NOMO-1 treated with dmso at 0.1 percent for 144 hours (cell line): Measurements from ENCODE around the gene HDAC6.

Source experiments
- DNase-seq: peaks from one replicate; lab custom pipeline; 2025; ENCODE audit not compliant: unreplicated experiment; lab: John Stamatoyannopoulos, UW

HDAC6 gene

DNA sequence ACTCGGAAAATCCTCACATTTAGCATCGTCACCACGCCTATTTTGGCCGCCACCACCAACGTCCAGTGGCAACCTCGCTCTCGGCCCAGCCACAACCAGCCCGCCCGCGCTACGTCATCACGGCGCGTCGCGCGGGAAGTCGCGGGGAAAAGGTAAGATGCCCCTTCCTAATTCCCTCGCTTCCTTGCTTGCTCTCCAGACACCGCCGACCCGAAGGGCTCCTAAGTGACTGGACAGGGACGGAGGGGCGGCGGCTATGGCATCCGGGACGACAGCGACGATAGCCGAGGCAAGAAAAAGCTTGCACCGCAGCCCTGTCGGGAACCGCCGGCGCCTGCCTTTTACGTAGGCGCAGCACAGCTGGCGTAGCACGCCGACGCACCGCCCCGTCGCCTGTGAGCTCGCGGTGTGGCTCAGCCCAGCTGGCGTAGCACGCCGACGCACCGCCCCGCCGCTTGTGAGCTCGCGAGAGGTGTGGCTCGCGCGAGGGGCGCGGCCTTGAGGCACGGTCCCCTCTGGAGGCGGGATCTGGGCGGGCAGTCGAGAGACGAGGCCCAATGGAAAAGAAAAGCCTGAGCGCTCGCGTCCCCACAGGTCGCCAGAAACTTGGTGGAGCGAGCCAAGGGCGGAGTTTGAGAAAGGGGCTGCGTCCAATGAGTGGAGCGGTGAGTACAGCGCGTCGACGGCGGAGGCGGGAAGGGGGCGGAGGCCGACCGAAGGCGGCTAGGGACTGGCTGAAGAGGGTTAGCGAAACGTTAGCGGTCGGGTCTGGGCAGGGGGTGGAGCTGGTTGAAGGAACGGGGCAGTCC, at the start of gene HDAC6:
TSS of gene HDAC6 (plus strand) at position 788 of the 809 bp plus-strand sequence. CDS start 626 bp downstream, outside the sequence.
- peak; percentile 96 for DNase-seq

- DNase-seq: no peak
Measured at GRCh38 chrX:48752498-48752897, 49.4 kb upstream of the HDAC6 start.

DNA sequence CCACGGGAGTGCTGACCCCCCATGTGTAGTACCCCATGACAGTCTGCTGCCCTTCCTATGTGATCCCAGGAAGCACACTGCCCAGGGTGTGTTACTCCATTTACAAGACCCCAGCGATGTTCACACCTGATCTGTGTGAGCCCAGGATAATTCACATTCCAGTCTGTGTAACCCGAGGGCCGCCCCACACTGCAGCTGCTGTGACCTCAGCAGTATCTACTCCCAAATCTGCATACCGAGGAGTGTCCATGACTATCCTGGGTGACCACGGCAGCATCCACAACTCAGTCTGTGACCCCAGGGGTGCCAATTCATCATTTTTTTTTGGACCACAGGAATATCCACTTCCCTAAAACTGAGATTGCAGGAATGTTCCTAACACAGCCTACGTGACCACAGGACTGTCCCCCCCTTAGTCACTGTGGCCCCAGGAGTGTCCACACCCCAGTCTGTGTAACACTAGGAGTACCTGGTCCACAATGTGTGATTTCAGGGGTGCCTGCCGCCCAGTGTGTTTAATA, 48.1 kb upstream of the HDAC6 start:
- DNase-seq: no peak

- no peak for DNase-seq
Measured at GRCh38 chrX:48754238-48754637, 47.6 kb upstream of the HDAC6 start.

DNA sequence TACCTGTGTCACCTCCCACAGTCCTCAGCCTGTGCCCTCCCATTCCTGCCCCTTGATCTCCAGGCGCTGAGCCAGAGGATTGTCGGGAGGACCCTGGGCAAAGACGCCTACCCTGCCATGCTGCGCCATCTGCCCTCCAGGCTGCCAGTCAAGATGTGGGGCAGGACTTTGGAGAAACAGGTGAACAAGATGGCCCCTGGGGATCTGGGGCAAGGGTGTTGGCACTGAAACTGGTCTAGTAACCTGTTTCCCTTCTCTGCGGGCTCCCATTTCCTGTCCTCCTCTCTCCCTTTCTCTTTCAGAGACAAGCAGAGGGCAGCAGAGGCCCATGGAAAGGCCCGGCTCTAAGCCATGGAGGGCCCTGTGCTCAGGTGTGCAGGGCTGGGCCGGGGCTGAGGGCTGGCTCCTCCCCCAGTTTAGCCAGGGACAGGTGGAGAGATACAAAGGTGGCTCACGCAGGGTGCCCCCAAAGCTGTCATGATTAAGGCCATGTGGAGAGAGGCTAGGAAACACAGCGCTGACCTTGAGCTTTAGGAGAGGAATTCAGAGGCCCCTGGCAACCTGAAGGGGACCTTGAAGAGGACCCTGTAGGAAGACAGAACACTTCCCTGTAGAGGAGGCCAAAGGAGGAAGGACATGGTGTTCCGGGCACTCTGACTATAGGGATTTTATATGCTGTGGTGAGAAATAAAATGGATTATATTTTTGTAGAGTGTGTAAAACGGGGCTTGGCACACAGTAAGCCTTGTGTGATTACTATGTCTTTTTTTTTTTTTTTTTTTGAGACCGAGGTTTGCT, 40.0 kb upstream of the HDAC6 start, which contains the start of gene GLOD5:
TSS of gene GLOD5 (plus strand) at position 74 of the 798 bp plus-strand sequence. CDS start at position 118, 44 bp downstream.
- no peak for DNase-seq

- no peak for DNase-seq
Measured at GRCh38 chrX:48769230-48769629, 32.6 kb upstream of the HDAC6 start.

DNA sequence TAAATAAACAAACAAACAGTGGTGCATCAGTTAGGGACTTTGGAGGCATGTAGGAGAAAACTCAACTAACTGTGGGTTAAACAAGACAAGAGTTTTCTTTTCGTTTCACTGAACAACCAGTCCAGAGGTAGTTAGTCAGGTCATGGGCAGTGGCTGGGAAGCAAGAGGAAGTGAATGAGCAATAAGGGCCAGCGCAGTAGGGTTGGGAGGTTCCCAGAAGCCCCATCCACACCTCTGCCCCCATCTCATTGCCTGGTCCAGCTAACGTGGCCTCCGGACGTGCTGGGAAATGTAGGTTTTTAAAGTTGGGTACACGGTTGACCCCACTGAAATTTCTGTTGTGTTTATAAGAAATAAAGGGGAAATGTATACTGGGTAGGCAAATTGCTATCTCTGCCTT, 31.6 kb upstream of the HDAC6 start:
- no peak for DNase-seq

DNA sequence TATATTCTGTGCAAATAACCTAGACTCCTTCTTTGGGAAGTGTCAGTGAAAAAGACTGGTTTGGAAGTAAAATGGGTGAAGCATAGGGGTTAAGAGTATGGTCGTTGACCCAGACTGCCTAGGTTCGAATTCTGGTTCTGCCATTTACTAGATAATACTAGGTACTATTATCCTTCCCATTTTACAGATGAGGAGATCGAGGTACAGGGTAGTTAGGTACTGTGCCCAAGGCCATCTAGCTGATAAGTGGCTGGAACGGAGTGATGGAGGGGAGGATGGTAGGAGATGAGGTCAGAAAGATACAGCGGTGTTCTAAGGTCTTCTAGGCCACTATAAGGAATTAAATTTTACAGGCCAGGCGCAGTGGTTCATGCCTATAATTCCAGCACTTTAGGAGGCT, 29.3 kb upstream of the HDAC6 start:
- no peak for DNase-seq

DNA sequence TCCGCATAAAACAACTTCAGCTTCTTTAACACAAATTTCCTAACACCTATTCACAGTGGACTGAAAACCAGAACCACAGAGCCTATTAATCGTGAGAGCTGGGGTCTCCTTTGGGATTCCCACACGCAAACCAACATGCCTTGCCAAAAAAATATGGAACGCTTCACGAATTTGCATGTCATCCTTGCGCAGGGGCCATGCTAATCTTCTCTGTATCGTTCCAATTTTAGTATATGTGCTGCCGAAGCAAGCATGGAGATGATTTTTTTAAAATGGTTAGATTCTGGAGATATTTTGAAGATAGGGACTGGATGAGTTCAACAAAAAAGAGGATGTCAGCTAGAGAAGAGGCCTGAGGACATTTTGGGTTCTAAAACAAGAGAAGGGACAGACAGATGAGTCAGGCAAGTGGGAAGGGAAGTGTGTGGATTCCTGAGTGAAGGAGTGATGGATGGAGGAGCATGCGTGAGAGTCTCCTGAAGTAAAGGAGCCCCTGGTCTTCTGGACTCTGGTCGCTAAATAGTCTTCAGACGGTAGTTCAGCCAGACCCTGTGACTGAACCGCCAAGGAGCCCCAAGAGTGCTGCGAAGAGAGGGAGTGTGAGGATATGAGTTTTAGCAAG, 24.9 kb upstream of the HDAC6 start:
- no peak for DNase-seq

- no peak for DNase-seq
Measured at GRCh38 chrX:48779399-48779798, 22.5 kb upstream of the HDAC6 start.

DNA sequence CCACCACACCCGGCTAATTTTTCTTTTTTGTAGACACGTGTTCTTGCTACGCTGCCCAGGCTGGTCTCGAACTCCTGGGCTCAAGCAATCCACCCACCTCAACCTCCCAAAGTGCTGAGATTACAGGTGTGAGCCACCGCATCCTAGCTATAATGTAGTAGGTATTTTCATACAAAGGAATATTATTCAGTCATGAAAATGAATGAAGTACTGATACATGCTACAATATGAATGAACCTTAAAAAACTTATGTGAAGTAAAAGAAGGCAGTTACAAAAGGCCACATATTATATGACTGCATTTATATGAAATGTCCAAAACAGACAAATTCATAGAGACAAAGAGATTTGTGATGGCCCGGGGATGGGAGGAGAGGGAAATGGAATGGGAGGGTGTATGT, 20.2 kb upstream of the HDAC6 start:
- no peak for DNase-seq

- DNase-seq: no peak
Measured at GRCh38 chrX:48782216-48782615, 19.7 kb upstream of the HDAC6 start.

DNA sequence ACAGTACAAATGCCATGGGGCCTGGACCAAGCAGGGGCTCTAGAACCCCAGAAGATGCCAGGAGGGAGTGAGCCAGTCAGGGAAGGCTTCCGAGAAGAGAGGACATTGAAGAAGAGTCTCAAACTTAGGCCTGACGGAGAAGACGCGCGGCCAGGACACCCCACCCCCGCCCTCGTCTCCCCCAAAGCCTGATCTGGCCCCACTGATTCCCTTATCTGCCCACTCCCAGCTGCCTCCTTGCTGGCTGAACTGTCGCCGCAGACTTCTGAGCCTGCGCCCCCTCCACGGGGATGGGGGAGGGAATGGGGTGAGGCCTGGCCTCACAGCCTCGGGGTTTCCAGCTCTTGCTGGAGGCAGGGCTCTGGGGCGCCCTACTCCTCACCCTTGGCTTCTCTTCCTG, 19.1 kb upstream of the HDAC6 start:
- DNase-seq: no peak

DNA sequence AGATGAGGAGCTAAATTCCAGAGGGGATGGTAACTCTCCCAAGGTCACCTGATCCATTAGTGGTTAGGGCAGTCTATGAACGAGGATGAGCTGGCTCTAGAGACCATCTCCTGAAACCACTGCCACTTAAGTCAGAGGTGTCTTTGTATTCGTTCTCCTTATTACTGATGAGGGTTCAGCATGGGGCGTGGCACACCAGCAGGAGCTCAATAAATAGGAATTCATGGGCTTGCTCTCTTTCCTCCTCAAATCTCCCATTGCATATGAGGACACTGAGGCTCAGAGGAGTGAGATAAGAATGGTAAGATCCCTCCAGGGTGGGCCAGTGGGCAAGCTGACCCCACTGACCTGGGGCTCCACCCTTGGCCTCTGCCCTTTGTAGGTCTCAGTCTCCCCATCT, 17.1 kb upstream of the HDAC6 start:
- DNase-seq: no peak

GRCh38 chrX:48785186-48785539, 16.7 kb upstream of the HDAC6 start:
- no peak for DNase-seq

DNA sequence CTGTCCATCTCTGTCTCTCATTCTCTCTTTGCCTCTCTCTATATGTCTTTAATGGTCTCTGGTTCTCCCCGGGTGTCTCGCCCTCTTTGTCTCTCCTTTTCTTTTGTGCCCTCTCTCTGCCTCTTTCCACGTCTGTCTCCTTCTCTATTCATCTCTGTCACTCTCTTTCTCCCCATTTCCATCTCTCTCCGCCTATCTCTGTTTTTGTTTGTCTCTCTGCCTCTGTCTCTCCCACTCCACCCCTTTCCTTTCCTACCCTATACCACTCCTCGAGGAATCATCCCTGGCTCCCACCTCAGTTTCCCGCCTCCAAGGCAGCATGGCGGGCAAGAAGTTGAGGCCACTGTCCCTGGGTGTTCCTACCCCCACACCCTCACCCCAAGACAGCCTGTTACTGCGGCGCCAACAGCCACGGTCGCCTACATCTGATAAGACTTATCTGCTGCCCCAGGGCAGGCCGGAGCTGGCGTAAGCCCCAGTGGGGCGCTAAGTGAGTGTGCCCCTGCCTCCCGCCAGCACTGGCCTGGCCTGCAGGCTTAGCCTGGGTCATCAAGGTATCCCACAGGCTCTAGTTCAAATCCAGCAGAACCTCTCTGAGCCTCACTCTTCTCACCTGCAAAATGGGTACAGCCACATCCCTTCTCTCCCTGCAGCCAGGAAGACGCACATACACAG, 16.2 kb upstream of the HDAC6 start:
- no peak for DNase-seq

- DNase-seq: no peak
Measured at GRCh38 chrX:48786341-48786800, 15.5 kb upstream of the HDAC6 start, which contains the start of gene GATA1. Gene GATA1, plus strand, starts transcription at chrX:48786590. Its CDS starts 4,520 bp downstream, at chrX:48791110.

DNA sequence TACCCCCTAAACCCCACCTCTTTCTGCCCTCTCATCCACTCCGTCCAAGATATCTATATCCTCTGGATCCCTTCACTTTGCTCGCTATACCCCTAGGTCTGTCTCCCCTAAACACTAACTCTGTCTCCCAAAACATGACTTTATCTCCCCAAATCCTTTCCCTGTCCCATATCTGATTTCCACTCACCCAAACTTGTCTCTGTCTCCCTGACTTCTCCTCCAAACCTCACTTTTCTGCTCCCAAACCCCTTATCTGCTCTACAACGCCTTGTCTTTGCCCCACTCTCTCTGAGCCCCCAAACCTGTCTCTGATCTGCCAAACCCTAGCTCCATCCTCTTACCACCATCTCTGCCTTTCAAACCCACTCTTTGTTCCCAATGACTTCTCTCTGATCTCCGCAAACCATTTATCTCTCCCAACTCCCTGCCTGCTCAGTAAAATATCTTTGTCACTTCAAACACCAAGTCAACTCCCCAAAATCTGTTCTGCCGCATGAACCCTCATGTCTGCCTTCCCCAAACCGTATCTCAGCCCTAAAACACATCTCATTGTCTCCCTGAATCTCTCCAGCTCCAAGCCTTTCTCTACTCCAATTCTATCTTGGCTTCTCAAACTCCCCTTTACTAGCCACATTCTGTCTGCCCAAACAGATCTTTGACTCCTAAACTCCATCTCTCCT, 14.9 kb upstream of the HDAC6 start:
- DNase-seq: no peak

- no peak for DNase-seq
Measured at GRCh38 chrX:48787505-48788443, 14.1 kb upstream of the HDAC6 start.
